Measurements from ENCODE around the gene SMPDL3A.

DNA sequence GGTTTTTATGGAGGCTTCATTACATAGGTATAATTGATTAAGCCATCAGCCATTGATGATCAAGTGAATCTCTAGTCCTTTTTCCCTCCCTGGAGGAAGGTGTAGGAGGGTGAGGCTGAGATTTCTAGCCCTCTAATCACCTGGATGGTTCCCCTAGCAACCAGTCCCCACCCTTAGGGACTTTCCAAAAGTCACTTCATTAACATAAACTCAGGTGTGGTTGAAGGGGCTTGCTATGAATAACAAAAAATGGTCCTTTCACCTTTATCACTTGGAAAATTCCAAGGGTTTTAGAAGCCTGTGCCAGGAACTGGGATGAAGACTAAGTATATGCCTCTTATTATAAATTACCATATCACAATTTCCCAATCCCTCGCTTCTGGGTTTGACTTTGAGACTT lies 40.4 kb downstream of the SMPDL3A start:
- TF ChIP-seq CTCF (IDR thresholded peaks at IDR 0.05), result no peak
- TF ChIP-seq POLR2A (IDR thresholded peaks at IDR 0.05), result no peak
- no peak for TF ChIP-seq POLR2AphosphoS5 (IDR thresholded peaks at IDR 0.05)
- no peak for TF ChIP-seq EP300 (IDR thresholded peaks at IDR 0.05)
